DND-41 (cell line): Measurements from ENCODE around the gene ABCA13.

Experiments used
- CTCF ChIP-seq: IDR thresholded peaks from 2 replicates; pipeline ENCODE4 v1.5.1; 2012; ENCODE audit warnings: borderline replicate concordance, low read length, moderate library complexity, mild to moderate bottlenecking; ENCODE audit not compliant: poor library complexity, severe bottlenecking; ENCODE audit errors: extremely low read depth
- EZH2 ChIP-seq: IDR thresholded peaks from 3 replicates; pipeline ENCODE4 v1.6.1; 2012; ENCODE audit warnings: borderline replicate concordance, low read depth, mild to moderate bottlenecking, moderate library complexity, low read length, inconsistent platforms; ENCODE audit not compliant: severe bottlenecking

- no peak for TF ChIP-seq CTCF
- no peak for TF ChIP-seq EZH2
Measured at GRCh38 chr7:48452218-48452617, 281.0 kb downstream of the ABCA13 start.
